GM12891 (cell line): ENCODE results near the gene ARPC4.

Experiments used
- POLR2A ChIP-seq: IDR thresholded peaks from 2 replicates; pipeline ENCODE4 v1.6.1; 2011; ENCODE audit warnings: low read depth, low read length, control low read depth
- POLR2AphosphoS5 ChIP-seq: IDR thresholded peaks from 2 replicates; pipeline ENCODE4 v1.6.1; 2011; ENCODE audit warnings: low read depth, low read length, control low read depth
- SPI1 ChIP-seq: IDR thresholded peaks from 2 replicates; pipeline ENCODE4 v1.6.1; 2011; ENCODE audit warnings: low read depth, low read length, control low read depth

GRCh38 chr3:9825451-9826040 lies 32.7 kb downstream of the ARPC4 start:
- TF ChIP-seq POLR2AphosphoS5 (no peak), POLR2A (no peak), SPI1 (no peak)
